ENCODE measurements around the gene FIBCD1. TPM values are rescaled to one million over a fixed set of nuclear protein-coding genes. Genes with fewer than 3 reads are reported as not detected.

FIBCD1 gene
- total RNA-seq, 1 experiment from 2014 or later = 1.4 TPM

DNA sequence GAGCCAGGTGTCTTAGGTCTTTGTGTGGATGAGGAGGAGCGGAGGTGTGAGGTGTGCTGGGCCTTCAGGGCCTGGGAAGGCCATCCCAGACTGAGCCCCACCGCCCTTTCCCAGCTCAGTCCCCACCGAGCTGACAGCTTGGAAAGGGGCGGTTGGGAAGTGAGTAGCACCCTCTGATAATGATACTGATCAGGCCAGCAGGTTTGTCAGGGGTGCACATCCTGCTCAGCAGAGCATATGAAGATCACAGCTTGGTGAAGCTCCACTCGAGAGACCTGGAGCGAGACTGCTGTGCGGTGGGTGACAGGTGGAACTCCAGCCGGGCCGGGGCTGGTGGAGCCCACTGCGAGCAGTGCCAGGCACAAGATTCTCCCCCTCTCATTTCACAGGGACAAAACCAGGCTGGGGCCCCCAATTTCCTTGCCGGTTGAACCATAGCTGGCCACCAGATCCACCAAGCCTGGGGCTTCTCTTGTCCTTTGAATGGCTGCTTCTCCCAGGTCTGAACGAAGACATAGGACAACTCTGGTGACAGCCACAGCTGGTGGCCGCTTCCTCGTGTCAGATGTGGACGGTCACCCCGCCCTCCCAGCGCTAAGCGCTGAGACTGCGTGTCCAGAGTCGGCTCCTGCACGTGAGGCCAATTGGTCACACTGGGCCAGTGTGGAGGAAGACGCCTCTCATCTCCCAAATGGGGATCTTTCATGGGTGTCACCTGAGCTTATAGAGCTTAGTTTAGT lies 50.7 kb downstream of the FIBCD1 start:
- no peak overlapping the region for H3K27ac Mint-ChIP-seq (ENCODE audit: unreplicated experiment)
- no peak for DNase-seq
- H3K36me3 Mint-ChIP-seq (ENCODE audit: insufficient read depth, unreplicated experiment) = peaks cover 18% of the 10 kb centered on the region
- no peaks in the 10 kb centered on the region for H3K27me3 Mint-ChIP-seq (ENCODE audit: unreplicated experiment)
- BruUV-seq (replicated peaks) = no TSS peak
- intact Hi-C loops (cut with micrococcal nuclease; ENCODE audit: unreplicated experiment) = no loop called here
- CTCF ChIA-PET = no interaction called here
- no peaks in the 10 kb centered on the region for H3K9me3 Mint-ChIP-seq (ENCODE audit: low read depth, unreplicated experiment)
- no peak overlapping the region for H3K4me3 Mint-ChIP-seq (ENCODE audit: low read depth, unreplicated experiment)
- no peaks in the 10 kb centered on the region for H3K4me1 Mint-ChIP-seq (ENCODE audit: low read depth, unreplicated experiment)
- TF ChIP-seq CTCF (IDR thresholded peaks at IDR 0.05; ENCODE audit: unreplicated experiment) = no peak

- no peaks in the 10 kb centered on the region for H3K9me3 Mint-ChIP-seq (ENCODE audit: low read depth, unreplicated experiment)
- H3K27me3 Mint-ChIP-seq (ENCODE audit: unreplicated experiment) = no peaks in the 10 kb centered on the region
- no peak for DNase-seq
- no peak for TF ChIP-seq CTCF (IDR thresholded peaks at IDR 0.05; ENCODE audit: unreplicated experiment)
- H3K27ac Mint-ChIP-seq (ENCODE audit: unreplicated experiment) = no peak overlapping the region
- no TSS peak for BruUV-seq (replicated peaks)
- CTCF ChIA-PET = no interaction called here
- H3K4me1 Mint-ChIP-seq (ENCODE audit: low read depth, unreplicated experiment) = no peaks in the 10 kb centered on the region
- peaks cover 18% of the 10 kb centered on the region for H3K36me3 Mint-ChIP-seq (ENCODE audit: insufficient read depth, unreplicated experiment)
- no peak overlapping the region for H3K4me3 Mint-ChIP-seq (ENCODE audit: low read depth, unreplicated experiment)
- intact Hi-C loops (cut with micrococcal nuclease; ENCODE audit: unreplicated experiment) = no loop called here
Measured at GRCh38 chr9:130887494-130888144, 51.4 kb downstream of the FIBCD1 start.

DNA sequence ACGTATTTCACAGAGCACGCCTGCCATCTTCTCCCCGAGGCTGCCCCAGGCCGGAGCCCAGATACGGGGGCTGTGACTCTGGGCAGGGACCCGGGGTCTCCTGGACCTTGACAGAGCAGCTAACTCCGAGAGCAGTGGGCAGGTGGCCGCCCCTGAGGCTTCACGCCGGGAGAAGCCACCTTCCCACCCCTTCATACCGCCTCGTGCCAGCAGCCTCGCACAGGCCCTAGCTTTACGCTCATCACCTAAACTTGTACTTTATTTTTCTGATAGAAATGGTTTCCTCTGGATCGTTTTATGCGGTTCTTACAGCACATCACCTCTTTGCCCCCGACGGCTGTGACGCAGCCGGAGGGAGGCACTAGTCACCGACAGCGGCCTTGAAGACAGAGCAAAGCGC lies 52.1 kb downstream of the FIBCD1 start:
- no peak overlapping the region for H3K4me3 Mint-ChIP-seq (ENCODE audit: low read depth, unreplicated experiment)
- peaks cover 18% of the 10 kb centered on the region for H3K36me3 Mint-ChIP-seq (ENCODE audit: insufficient read depth, unreplicated experiment)
- no peaks in the 10 kb centered on the region for H3K4me1 Mint-ChIP-seq (ENCODE audit: low read depth, unreplicated experiment)
- H3K27me3 Mint-ChIP-seq (ENCODE audit: unreplicated experiment) = no peaks in the 10 kb centered on the region
- H3K27ac Mint-ChIP-seq (ENCODE audit: unreplicated experiment) = no peak overlapping the region
- intact Hi-C loops (cut with micrococcal nuclease; ENCODE audit: unreplicated experiment) = no loop called here
- CTCF ChIA-PET = interaction anchor here (0.6 kb wide), 1 partner anchor 323 kb away, joined by 4 read pairs; no protein-coding TSS in a partner anchor
- no peak for TF ChIP-seq CTCF (IDR thresholded peaks at IDR 0.05; ENCODE audit: unreplicated experiment)
- no peaks in the 10 kb centered on the region for H3K9me3 Mint-ChIP-seq (ENCODE audit: low read depth, unreplicated experiment)
- no TSS peak for BruUV-seq (replicated peaks)
- DNase-seq = no peak

- no peaks in the 10 kb centered on the region for H3K27me3 Mint-ChIP-seq (ENCODE audit: unreplicated experiment)
- CTCF ChIA-PET = no interaction called here
- intact Hi-C loops (cut with micrococcal nuclease; ENCODE audit: unreplicated experiment) = no loop called here
- H3K9me3 Mint-ChIP-seq (ENCODE audit: low read depth, unreplicated experiment) = no peaks in the 10 kb centered on the region
- no peak overlapping the region for H3K4me3 Mint-ChIP-seq (ENCODE audit: low read depth, unreplicated experiment)
- no peak for TF ChIP-seq CTCF (IDR thresholded peaks at IDR 0.05; ENCODE audit: unreplicated experiment)
- H3K4me1 Mint-ChIP-seq (ENCODE audit: low read depth, unreplicated experiment) = no peaks in the 10 kb centered on the region
- DNase-seq = no peak
- H3K36me3 Mint-ChIP-seq (ENCODE audit: insufficient read depth, unreplicated experiment) = peaks cover 18% of the 10 kb centered on the region
- H3K27ac Mint-ChIP-seq (ENCODE audit: unreplicated experiment) = no peak overlapping the region
- no TSS peak for BruUV-seq (replicated peaks)
Measured at GRCh38 chr9:130885484-130886375, 53.3 kb downstream of the FIBCD1 start.

Data from Calu3 (cell line).